Activated T-helper 1 cell treated with anti-CD3 and anti-CD28 coated beads, Interleukin-2, amount 50 U/mL, for 16 hours (primary cell): ENCODE measurements around the gene SORCS3.

Experiments
- DNase-seq, 2 donors: peaks; one replicate each; pipeline ENCODE4 v3.0.0-alpha.2; 2020; ENCODE audit warnings: low read depth in 1 of 2, low spot score in 1 of 2

The SORCS3 gene

GRCh38 chr10:104908581-104908980 is 267.5 kb downstream of the SORCS3 start:
- no peak for DNase-seq

- no peak for DNase-seq
Observed at GRCh38 chr10:104910712-104911111, 269.6 kb downstream of the SORCS3 start.

GRCh38 chr10:104913390-104913789 is 272.3 kb downstream of the SORCS3 start:
- DNase-seq = no peak

GRCh38 chr10:104920476-104920875 is 279.4 kb downstream of the SORCS3 start:
- no peak for DNase-seq

GRCh38 chr10:104921763-104922162 is 280.7 kb downstream of the SORCS3 start:
- no peak for DNase-seq

- no peak for DNase-seq
Observed at GRCh38 chr10:104922810-104923209, 281.7 kb downstream of the SORCS3 start.

- DNase-seq = no peak
Observed at GRCh38 chr10:104923501-104923900, 282.4 kb downstream of the SORCS3 start.

- no peak for DNase-seq
Observed at GRCh38 chr10:104924101-104924795, 283.2 kb downstream of the SORCS3 start.

- DNase-seq = no peak
Observed at GRCh38 chr10:104925232-104925851, 284.3 kb downstream of the SORCS3 start.

- no peak for DNase-seq
Observed at GRCh38 chr10:104928734-104929133, 287.6 kb downstream of the SORCS3 start.

- DNase-seq = no peak
Observed at GRCh38 chr10:104931612-104932134, 290.6 kb downstream of the SORCS3 start.

- no peak for DNase-seq
Observed at GRCh38 chr10:104935656-104936055, 294.6 kb downstream of the SORCS3 start.

GRCh38 chr10:104937567-104937966 is 296.5 kb downstream of the SORCS3 start:
- DNase-seq = no peak

- DNase-seq = no peak
Observed at GRCh38 chr10:104938031-104938430, 296.9 kb downstream of the SORCS3 start.

- no peak for DNase-seq
Observed at GRCh38 chr10:104941662-104942061, 300.6 kb downstream of the SORCS3 start.

GRCh38 chr10:104947314-104947713 is 306.2 kb downstream of the SORCS3 start:
- no peak for DNase-seq

GRCh38 chr10:104957178-104957841 is 316.2 kb downstream of the SORCS3 start:
- no peak for DNase-seq

- no peak for DNase-seq
Observed at GRCh38 chr10:104966563-104967297, 325.6 kb downstream of the SORCS3 start.

GRCh38 chr10:104980368-104980767 is 339.3 kb downstream of the SORCS3 start:
- DNase-seq = no peak

- DNase-seq = no peak
Observed at GRCh38 chr10:104981995-104982394, 340.9 kb downstream of the SORCS3 start.

- DNase-seq = no peak
Observed at GRCh38 chr10:104988686-104989085, 347.6 kb downstream of the SORCS3 start.
